MG63 (cell line): ENCODE results near the gene CRYBB1. TPM values are rescaled to one million over a fixed set of nuclear protein-coding genes. Genes with fewer than 3 reads are reported as not detected.

Experiments
- DNase-seq: peaks from one replicate; pipeline ENCODE4 v3.0.0-alpha.2; 2020
- H3K27me3 ChIP-seq: fragments of 250-450 bp; sonication (Bioruptor Pico); 2 replicates; pipeline ENCODE4 v1.5.1; 2020; ENCODE audit warnings: mild to moderate bottlenecking, moderate library complexity
- H3K36me3 ChIP-seq: fragments of 250-450 bp; sonication (Bioruptor Pico); 2 replicates; pipeline ENCODE4 v1.5.1; 2020; ENCODE audit warnings: mild to moderate bottlenecking, moderate library complexity
- H3K4me3 ChIP-seq: fragments of 250-450 bp; sonication (Bioruptor Pico); 2 replicates; pipeline ENCODE4 v1.5.1; 2020; ENCODE audit warnings: mild to moderate bottlenecking, moderate library complexity
- H3K9me3 ChIP-seq: fragments of 250-450 bp; sonication (Bioruptor Pico); 2 replicates; pipeline ENCODE4 v1.5.1; 2020; ENCODE audit warnings: mild to moderate bottlenecking, moderate library complexity
- total RNA-seq: library from RNA; depleted of rRNA; stranded (reverse); fragments of >200 nt; shearing (Covaris generic); gene quantifications from 2 replicates; pipeline ENCODE4 v1.2.3, GENCODE V29; 2014; ENCODE audit warnings: low replicate concordance; rRNA removed

The CRYBB1 gene
- total RNA-seq, 1 experiment from 2014 or later, result not detected

DNA sequence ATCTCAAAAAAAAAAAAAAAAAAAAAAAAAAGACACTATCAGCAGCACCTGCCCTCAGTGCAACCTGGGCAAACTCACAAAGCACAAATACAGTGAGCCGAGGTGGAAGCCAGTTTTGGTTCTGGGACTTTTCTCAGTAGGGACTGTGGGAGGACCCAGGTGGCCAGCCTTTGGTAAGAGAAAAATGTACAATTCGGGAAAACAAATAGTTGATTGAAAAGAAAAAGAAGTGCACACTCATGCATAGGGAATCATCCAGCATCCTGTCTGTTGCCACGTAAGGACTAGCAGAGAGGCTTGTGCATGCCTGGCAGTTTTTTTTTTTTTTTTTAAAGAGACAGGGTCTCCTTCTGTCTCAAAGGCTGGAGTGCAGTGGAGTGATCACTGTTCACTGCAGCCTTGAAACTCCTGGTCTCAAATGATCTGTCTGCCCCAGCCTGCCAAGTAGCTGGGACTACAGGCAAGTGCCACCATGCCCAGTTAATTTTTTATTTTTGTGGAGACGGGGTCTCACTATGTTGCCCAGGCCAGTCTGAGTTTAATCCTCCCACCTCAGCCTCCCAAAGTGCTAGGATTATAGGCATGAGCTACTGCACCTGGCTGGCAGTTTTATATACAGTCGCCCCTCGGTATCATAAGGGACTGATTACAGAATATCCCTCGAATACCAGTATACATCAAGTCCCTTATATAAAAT, 64.6 kb downstream of the CRYBB1 start:
- Histone ChIP-seq H3K4me3 (no peak overlapping the region), H3K36me3 (no peaks in the 10 kb centered on the region; the same call in 1 of the 2 replicates), H3K27me3 (no peaks in the 10 kb centered on the region), H3K9me3 (no peaks in the 10 kb centered on the region)
- DNase-seq, result peak; percentile 56

- H3K9me3 ChIP-seq, result no peaks in the 10 kb centered on the region
- no peaks in the 10 kb centered on the region for H3K27me3 ChIP-seq
- H3K4me3 ChIP-seq, result no peak overlapping the region
- H3K36me3 ChIP-seq, result no peaks in the 10 kb centered on the region; the same call in 1 of the 2 replicates
- DNase-seq, result no peak
These were observed 65.4 kb downstream of the CRYBB1 start for GRCh38 chr22:26552466-26552865.

- Histone ChIP-seq H3K4me3 (no peak overlapping the region), H3K36me3 (no peaks in the 10 kb centered on the region; the same call in 1 of the 2 replicates), H3K27me3 (no peaks in the 10 kb centered on the region), H3K9me3 (no peaks in the 10 kb centered on the region)
- no peak for DNase-seq
These were observed 66.3 kb downstream of the CRYBB1 start for GRCh38 chr22:26551568-26551967.

DNA sequence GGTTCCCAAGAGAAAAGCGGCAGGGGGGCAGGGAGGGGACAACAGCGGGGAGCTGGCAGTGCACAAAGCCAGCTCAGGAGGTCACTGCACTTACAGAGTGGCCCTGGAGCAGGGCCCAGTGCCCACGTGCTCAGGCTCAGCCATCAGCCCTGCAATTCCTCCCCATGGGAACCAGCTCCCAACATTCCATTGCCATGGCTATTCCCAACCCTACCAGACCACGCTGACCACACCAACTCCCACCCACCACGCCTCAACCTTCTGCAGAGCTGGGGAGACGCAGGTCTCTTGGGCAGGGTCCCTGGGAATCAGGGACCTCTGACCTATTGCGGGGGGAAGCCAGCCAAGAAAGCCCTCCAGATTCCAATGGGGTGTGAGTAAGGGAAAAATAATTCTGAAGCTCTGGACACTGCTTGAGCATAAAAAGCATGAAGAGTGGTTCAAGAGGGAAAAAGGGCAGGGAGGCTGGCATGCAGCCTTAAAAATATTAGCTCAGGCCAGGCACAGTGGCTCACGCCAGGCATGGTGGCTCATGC, 67.3 kb downstream of the CRYBB1 start:
- Histone ChIP-seq H3K27me3 (no peaks in the 10 kb centered on the region), H3K4me3 (no peak overlapping the region), H3K9me3 (no peaks in the 10 kb centered on the region), H3K36me3 (no peaks in the 10 kb centered on the region; the same call in 1 of the 2 replicates)
- DNase-seq, result peak; percentile 95

GRCh38 chr22:26549902-26550497, 67.8 kb downstream of the CRYBB1 start:
- Histone ChIP-seq H3K36me3 (no peaks in the 10 kb centered on the region; the same call in 1 of the 2 replicates), H3K9me3 (no peaks in the 10 kb centered on the region), H3K27me3 (no peaks in the 10 kb centered on the region), H3K4me3 (no peak overlapping the region)
- DNase-seq, result no peak

Other genes starting within 250 kb of the CRYBB1 start
- gene ASPHD2, start 188.8 kb downstream of the CRYBB1 start, total RNA-seq, result 1.8 and 3.4 TPM in 2 replicates
- gene HPS4, start 134.2 kb downstream of the CRYBB1 start, total RNA-seq, result 13.0 and 13.9 TPM in 2 replicates
- 18.6 and 30.6 TPM in 2 replicates for gene SRRD, start 134.2 kb downstream of the CRYBB1 start, total RNA-seq
- 37.6 and 51.1 TPM in 2 replicates for gene TFIP11, start 105.6 kb downstream of the CRYBB1 start, total RNA-seq
- 21.1 and 37.1 TPM in 2 replicates for gene TPST2, start 27.9 kb downstream of the CRYBB1 start, total RNA-seq
- gene CRYBA4, start 3.9 kb upstream of the CRYBB1 start, total RNA-seq, result not detected in 2 replicates
- 0.33 TPM in 1 of 2 replicates, not detected in the other for gene MIAT, start 39.6 kb upstream of the CRYBB1 start, total RNA-seq